ENCODE measurements around the gene EDDM13.
"Not testable (repeated sequence)": the region's sequence is repeated elsewhere in the genome, so short reads cannot be mapped to it uniquely, and the experiment has no call there.

Gene EDDM13

DNA sequence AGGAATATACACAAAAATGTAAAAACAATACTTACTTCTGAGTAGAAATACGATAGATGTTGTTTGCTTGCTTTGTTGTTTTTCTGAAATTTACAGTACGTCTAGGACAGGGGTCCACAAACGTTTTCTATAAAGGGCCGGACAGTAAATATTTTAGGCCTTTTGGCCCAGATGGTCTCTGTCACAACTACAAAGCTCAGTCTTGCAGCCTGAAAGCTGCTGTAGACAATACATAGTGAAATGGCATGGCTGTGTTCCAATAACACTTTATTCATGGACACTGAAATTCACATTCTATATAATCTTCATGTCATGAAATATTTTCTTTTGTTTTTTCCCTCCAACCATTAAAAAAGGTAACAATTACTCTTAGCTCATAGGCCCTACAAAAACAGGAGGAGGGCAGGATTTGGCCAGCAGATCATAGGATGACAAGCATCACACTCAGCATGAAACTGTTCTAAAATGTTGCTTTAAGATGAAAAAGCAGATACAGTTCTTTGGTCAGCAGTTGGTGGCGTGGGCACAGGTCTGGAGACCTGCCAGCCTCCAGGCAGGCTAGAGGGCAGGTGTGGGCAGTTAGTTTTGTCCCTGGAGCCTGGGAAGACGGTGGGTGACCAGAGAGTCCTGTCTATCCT is at the start of gene EDDM13:
Gene EDDM13 (plus strand): TSS at position 588 of the 638 bp plus-strand sequence. CDS start 87 bp downstream, outside the sequence.
- DNase-seq (ENCODE audit: low spot score) = no peak

DNA sequence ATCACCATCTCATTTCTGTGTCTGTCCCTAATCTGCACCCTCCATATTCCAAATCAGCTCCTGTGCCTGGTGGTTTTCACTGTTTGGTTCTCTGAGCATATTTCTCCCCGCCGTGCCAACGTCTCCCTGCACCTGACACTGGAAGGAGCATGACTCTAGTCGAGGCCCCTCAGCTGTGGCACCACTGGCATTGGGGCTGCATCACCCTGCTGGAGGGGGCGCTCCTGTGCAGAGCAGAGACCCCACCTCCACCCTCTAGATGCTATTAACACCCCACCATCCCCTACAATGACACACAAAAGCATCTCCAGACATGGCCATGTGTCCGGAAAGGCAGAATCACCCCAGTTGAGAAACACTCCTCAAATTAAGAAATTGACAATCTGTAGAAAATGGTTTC is 49.6 kb upstream of the EDDM13 start:
- DNase-seq (ENCODE audit: low spot score) = no peak

GRCh38 chr19:56223481-56223880 is 49.1 kb upstream of the EDDM13 start:
- DNase-seq (ENCODE audit: low spot score) = no peak

GRCh38 chr19:56245121-56245740 is 27.3 kb upstream of the EDDM13 start:
- no peak for DNase-seq (ENCODE audit: low spot score)

DNA sequence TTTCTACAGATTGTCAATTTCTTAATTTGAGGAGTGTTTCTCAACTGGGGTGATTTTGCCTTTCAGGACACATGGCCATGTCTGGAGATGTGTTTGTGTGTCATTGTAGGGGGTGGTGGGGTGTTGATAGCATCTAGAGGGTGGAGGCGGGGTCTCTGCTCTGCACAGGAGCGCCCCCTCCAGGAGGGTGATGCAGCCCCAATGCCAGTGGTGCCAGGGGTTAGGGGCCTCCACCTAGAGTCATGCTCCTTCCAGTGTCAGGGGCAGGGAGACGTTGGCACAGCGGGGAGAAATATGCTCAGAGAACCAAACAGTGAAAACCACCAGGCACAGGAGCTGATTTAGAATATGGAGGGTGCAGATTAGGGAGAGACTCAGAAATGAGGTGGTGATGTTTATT is 26.8 kb upstream of the EDDM13 start:
- not testable (repeated sequence) for DNase-seq (ENCODE audit: low spot score)

- DNase-seq (ENCODE audit: low spot score) = not testable (repeated sequence)
These were observed 23.7 kb upstream of the EDDM13 start for GRCh38 chr19:56248736-56249338.

DNA sequence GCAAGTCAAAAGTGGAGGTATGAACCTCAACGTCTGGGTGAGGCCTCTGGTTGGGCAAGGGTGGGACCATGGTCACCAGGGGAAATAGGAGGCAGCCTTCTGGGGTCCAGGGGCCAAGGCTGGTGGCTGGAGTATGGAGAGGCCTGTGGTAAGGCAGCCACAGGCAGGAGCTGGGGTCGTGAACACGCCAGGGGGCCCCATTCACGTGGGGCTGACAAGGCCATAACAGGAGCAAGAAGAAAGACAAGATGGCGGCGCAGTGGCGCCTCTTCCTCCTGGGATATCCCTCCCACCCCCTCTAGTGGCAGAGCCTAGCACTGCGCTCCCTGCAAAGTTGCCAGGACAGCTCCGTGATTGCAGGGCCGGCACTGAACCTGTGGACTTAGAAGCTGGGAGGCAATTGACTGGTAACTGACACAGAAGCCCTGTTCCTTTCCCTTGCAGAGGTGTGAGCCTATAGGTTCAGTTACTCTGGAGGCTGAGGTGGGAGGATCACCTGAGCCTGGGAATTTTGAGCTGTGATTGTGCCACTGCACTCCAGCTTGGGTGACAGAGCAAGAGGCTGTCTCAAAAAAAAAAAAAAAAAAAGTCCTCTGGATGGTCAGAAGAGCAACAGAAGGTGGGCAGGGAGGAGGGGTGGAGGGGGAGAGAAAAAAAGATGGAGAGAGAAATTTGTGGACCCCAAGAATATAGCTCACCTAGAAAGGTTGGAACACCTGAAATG is 19.7 kb upstream of the EDDM13 start:
- DNase-seq (ENCODE audit: low spot score) = peak; percentile 85

DNA sequence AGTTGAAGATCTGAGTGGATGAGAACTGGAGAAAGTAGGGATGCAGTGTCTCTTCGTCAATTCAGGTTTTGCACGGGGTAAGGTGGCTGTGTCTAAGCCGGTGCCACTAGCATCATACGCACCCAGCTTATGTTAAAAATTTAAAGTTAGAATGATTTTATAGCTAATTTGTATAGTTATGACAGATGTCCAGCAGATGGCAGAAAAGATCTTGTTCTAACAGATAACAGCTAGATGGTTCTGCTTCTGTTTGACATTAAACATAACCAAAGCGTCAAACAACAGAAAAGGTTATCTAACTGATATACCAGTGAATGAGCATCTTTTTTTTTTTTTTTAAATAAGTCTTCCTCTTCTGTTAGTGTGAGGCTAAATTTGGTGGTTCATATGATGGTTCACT is 18.8 kb upstream of the EDDM13 start:
- peak; percentile 48 for DNase-seq (ENCODE audit: low spot score)

DNA sequence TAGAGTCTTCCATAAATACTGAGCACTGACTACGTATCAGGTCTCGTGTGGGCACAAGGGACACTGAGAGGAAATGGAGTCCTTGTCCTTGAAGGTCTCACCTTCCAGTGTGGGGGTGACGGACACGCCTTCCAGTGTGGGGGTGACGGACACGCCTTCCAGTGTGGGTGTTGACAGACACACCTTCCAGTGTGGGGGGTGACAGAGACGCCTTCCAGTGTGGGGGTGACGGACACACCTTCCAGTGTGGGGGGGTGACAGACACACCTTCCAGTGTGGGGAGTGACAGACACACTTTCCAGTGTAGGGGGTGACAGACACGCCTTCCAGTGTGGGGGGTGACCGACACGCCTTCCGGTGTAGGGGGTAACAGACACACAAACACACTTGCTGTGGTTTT is 14.3 kb upstream of the EDDM13 start:
- no peak for DNase-seq (ENCODE audit: low spot score)

DNA sequence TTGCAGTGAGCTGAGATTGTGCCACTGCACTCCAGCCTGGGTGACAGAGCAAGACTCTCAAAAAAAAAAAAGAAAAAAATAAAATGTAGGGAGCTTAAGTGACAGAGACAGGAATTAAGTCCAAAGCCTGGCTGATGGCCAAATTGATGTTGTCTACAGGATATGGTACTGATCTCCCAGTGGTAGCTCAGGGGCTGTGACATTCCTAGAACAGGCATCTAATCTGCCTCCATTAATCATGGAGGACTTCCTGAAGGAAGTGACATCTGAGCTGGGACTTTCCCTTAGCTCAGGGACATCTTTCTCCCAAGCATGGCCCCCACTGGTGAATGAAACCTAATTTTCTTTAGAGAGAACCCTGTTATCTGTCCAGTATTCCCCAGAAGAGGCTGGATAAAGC is 11.4 kb upstream of the EDDM13 start:
- peak; percentile 41 for DNase-seq (ENCODE audit: low spot score)

- not testable (repeated sequence) for DNase-seq (ENCODE audit: low spot score)
These were observed 10.6 kb upstream of the EDDM13 start for GRCh38 chr19:56261932-56262331.

DNA sequence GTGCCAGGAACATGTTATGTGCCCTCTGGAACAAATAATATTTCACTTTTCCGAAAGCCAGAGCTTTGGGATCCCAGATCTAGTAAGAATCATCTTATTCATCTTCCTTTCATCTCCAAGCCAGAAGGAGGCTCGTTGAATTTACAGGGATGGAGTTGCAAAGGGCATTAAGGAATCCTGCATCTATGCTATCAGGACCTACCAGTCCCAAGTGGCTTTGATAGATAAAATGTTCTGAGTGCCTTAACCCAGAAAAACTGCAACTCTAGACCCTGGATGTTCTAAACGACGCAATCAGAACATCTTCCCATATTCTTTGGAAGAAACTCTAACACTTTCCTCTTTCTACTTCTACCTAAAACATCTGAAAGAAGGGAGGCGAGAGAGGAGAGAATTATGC is 9.2 kb upstream of the EDDM13 start:
- DNase-seq (ENCODE audit: low spot score) = no peak

- peak; percentile 69 for DNase-seq (ENCODE audit: low spot score)
These were observed 6.5 kb upstream of the EDDM13 start for GRCh38 chr19:56266051-56266450.

- DNase-seq (ENCODE audit: low spot score) = peak; percentile 54
These were observed 3.2 kb upstream of the EDDM13 start for GRCh38 chr19:56269348-56269747.

GRCh38 chr19:56270676-56271075 is 1.9 kb upstream of the EDDM13 start:
- no peak for DNase-seq (ENCODE audit: low spot score)

DNA sequence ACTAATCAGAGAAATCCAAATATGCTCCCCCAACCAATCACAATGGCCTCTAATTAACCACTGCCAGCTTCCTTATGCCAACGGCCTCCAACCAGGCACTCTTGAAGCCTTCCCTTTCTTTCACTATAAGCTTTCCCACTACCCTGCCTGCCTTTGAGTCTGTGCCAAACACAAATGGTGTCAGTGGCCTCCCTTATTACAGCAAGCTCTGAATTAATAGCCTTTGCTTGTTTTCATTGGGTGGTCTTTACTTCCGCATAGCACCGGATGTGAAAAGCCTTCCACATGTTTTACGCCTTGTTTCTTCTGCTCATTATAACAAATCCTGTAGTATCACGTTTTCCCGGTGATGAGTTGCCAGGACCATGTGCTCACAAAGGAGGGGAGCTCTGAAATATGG is 1.4 kb upstream of the EDDM13 start:
- DNase-seq (ENCODE audit: low spot score) = no peak

DNA sequence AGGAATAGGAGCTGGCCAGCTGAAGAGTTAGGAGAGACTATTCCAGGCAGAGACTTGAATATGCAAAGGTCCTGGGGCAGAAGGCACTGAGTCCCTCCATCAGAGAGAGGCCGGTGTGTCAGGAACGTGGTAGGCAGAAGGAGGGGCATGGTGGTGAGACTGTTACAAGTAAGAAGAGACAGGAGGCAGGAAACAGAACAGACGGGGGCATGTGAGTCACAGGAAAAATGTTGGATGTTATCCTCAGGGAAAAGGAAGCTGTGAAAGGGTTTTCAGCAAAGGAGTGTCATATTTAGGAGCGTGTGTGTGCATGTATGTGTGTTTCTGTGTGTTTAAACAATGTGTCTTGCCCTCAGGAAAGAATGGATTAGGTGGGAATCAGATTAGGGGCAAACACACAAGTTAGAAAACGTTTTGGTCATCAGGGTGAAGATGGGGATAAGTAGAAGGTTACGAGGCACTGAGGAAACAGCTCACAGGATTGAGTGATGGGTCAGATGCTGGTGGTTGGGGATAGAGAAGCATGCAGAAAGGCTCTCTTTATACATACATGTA is 1.1 kb downstream of the EDDM13 start:
- DNase-seq (ENCODE audit: low spot score) = no peak

- DNase-seq (ENCODE audit: low spot score) = no peak
These were observed 10.3 kb downstream of the EDDM13 start for GRCh38 chr19:56282809-56283208.

DNA sequence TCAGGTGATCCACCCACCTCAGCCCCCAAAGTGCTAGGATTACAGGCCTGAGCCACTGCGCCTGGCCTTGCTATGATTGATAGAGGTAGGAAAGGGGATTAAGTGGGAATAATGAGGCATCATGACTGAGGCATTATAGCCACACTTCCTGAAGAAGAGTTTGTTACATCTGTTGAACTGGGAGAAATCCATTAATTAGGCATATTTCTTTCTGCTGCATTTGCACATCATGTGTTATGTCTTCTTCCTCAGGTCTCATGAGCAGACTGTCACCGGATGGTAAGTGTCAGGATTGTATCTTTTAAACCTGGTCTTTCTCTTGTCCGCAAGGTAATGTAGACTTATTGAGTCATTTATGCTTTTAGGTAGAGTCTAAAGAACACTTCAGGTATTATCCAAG is 12.2 kb downstream of the EDDM13 start:
- DNase-seq (ENCODE audit: low spot score) = no peak

- DNase-seq (ENCODE audit: low spot score) = no peak
These were observed 17.6 kb downstream of the EDDM13 start for GRCh38 chr19:56290104-56290503.

GRCh38 chr19:56291867-56292266 is 19.3 kb downstream of the EDDM13 start:
- no peak for DNase-seq (ENCODE audit: low spot score)

DNA sequence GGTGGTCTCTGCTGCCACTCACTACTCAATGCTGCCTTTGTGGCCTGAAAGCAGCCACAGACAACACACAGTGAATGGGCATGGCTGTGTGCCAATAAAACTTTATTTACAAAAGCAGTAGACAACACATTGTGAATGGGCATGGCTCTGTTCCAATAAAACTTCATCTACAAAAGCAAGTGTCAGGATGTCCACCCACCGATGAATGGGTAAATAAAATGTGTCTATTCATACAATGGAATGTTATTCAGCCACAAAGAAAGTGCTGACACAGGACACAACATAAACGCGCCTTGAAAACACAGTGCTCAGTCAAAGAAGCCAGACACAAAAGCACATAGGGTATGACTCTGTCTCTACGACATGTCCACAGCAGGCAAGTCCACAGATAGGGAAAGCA is 22.0 kb downstream of the EDDM13 start:
- DNase-seq (ENCODE audit: low spot score) = no peak

Measured in D341Med (cell line).